DMS79 treated with DMSO at 0.1 percent for 48 hours (cell line): ENCODE data around the gene ITGAV.

Source experiments
- DNase-seq: peaks from one replicate; lab custom pipeline; 2025; lab: John Stamatoyannopoulos, UW

The ITGAV gene

GRCh38 chr2:186669146-186669545 is 79.3 kb downstream of the ITGAV start:
- no peak for DNase-seq

GRCh38 chr2:186670831-186671230 is 81.0 kb downstream of the ITGAV start:
- no peak for DNase-seq

GRCh38 chr2:186675380-186675779 is 85.5 kb downstream of the ITGAV start:
- DNase-seq = no peak

GRCh38 chr2:186683341-186683740 is 93.5 kb downstream of the ITGAV start:
- DNase-seq = no peak

- DNase-seq = no peak
Measured at GRCh38 chr2:186687807-186688211, 98.0 kb downstream of the ITGAV start.

GRCh38 chr2:186688813-186689212 is 99.0 kb downstream of the ITGAV start:
- no peak for DNase-seq

- no peak for DNase-seq
Measured at GRCh38 chr2:186690786-186691185, 100.9 kb downstream of the ITGAV start.

- DNase-seq = no peak
Measured at GRCh38 chr2:186691231-186691630, 101.4 kb downstream of the ITGAV start.

- no peak for DNase-seq
Measured at GRCh38 chr2:186691900-186692299, 102.0 kb downstream of the ITGAV start.

- DNase-seq = no peak
Measured at GRCh38 chr2:186693446-186693832, 103.6 kb downstream of the ITGAV start.

- DNase-seq = peak; percentile 16
Measured at GRCh38 chr2:186695081-186695756, 105.4 kb downstream of the ITGAV start.

GRCh38 chr2:186696290-186696689 is 106.4 kb downstream of the ITGAV start:
- DNase-seq = no peak

- no peak for DNase-seq
Measured at GRCh38 chr2:186696804-186697203, 106.9 kb downstream of the ITGAV start.

GRCh38 chr2:186697536-186697935 is 107.7 kb downstream of the ITGAV start:
- no peak for DNase-seq

- DNase-seq = no peak
Measured at GRCh38 chr2:186699742-186700141, 109.9 kb downstream of the ITGAV start.

GRCh38 chr2:186702006-186702405 is 112.2 kb downstream of the ITGAV start:
- no peak for DNase-seq

GRCh38 chr2:186702501-186702900 is 112.6 kb downstream of the ITGAV start:
- DNase-seq = no peak

GRCh38 chr2:186704897-186705296 is 115.0 kb downstream of the ITGAV start:
- DNase-seq = no peak

GRCh38 chr2:186709529-186710450 is 119.9 kb downstream of the ITGAV start:
- no peak for DNase-seq

GRCh38 chr2:186713691-186714090 is 123.8 kb downstream of the ITGAV start:
- no peak for DNase-seq

- no peak for DNase-seq
Measured at GRCh38 chr2:186714611-186715010, 124.8 kb downstream of the ITGAV start.

- no peak for DNase-seq
Measured at GRCh38 chr2:186716004-186716403, 126.1 kb downstream of the ITGAV start.

GRCh38 chr2:186716899-186717298 is 127.0 kb downstream of the ITGAV start:
- no peak for DNase-seq
